HepG2 (cell line): Measurements from ENCODE around the gene ATP10D. TPM values are rescaled to one million over a fixed set of nuclear protein-coding genes. Genes with fewer than 3 reads are reported as not detected.
A peak's percentile ranks its signal among the peaks of the same experiment; 100 is the strongest.

Experiments used
- ATAC-seq: fragments of 200-7000 bp; cut with Tn5 transposase; 3 replicates; pipeline ENCODE4 v1.9.1; 2020; ENCODE audit warnings: mild to moderate bottlenecking, moderate library complexity
- BruUV-seq: library from RNA; stranded (reverse); fragments of 400-500 nt; replicated peaks from 2 replicates; lab custom pipeline; 2021; lab: Mats Ljungman, UMichigan
- CTCF ChIA-PET: fragments of 300-600 bp; formaldehyde crosslinking; extraction: SDS; loops from one replicate; lab custom pipeline; 2021; ENCODE audit warnings: low total read pairs, inconsistent platforms, low intra/inter-chr PET ratio; lab: Yijun Ruan, JAX
- POLR2A ChIA-PET: fragments of 350-600 bp; sonication (Branson Sonifier 250); formaldehyde crosslinking; loops from one replicate; lab custom pipeline; 2020; ENCODE audit warnings: antibody characterized with exemption, inconsistent platforms; lab: Yijun Ruan, JAX
- DNase-seq: peaks from one replicate; pipeline ENCODE4 v3.0.0-alpha.2; 2015; ENCODE audit warnings: low spot score
- FAIRE-seq: peaks from 3 replicates; lab custom pipeline; 2011; peaks lifted over from hg19 to GRCh38; lab: Jason Lieb, UNC
- H2AFZ ChIP-seq: one replicate; pipeline ENCODE4 v1.6.1; 2011; ENCODE audit warnings: low read length, inconsistent platforms
- H3K27ac ChIP-seq: fragments of 300-600 bp; 3 replicates; pipeline ENCODE4 v1.8.0; 2011; ENCODE audit warnings: mixed run types, mild to moderate bottlenecking, mixed read lengths, low read length, inconsistent platforms; ENCODE audit not compliant: insufficient read depth; ENCODE audit errors: extremely low read length
- H3K27me3 ChIP-seq, 2 experiments: fragments of 200-600 bp in 1 of 2; 2 replicates in 1 of 2; 3 replicates in 1 of 2; pipeline versions ENCODE4 v1.6.0 to v1.8.0; 2011; ENCODE audit warnings: low read length in 2 of 2, mild to moderate bottlenecking in 2 of 2, moderate library complexity in 2 of 2, inconsistent platforms in 1 of 2; ENCODE audit not compliant: insufficient read depth in 2 of 2, control insufficient read depth in 1 of 2
- H3K36me3 ChIP-seq, 2 experiments: fragments of 200-600 bp in 1 of 2; replicated peaks in 1 of 2; 2 replicates in 1 of 2; 3 replicates in 1 of 2; pipeline versions ENCODE4 v1.5.1 to v1.8.0; 2011; ENCODE audit warnings: low read length in 2 of 2, inconsistent platforms in 1 of 2; ENCODE audit not compliant: insufficient read depth in 2 of 2, control insufficient read depth in 1 of 2
- H3K4me1 ChIP-seq: 2 replicates; pipeline ENCODE4 v1.5.1; 2012; ENCODE audit warnings: low read length, inconsistent platforms; ENCODE audit not compliant: insufficient read depth
- H3K4me2 ChIP-seq: 2 replicates; pipeline ENCODE4 v1.6.0; 2011; ENCODE audit warnings: low read depth, low read length, inconsistent platforms
- H3K4me3 ChIP-seq, 3 experiments: fragments of 200-600 bp in 1 of 3; sonication (generic), shearing (Covaris generic) in 1 of 3; replicated peaks in 1 of 3; 2 replicates each; pipeline ENCODE4 v1.5.1; 2011 to 2016; ENCODE audit warnings: low read length in 3 of 3, inconsistent platforms in 2 of 3, low read depth in 2 of 3, mild to moderate bottlenecking in 2 of 3, control low read depth in 1 of 3, mixed read lengths in 1 of 3; ENCODE audit not compliant: insufficient read depth in 1 of 3
- H3K79me2 ChIP-seq: one replicate; pipeline ENCODE4 v1.6.1; 2011; ENCODE audit warnings: low read length, inconsistent platforms; ENCODE audit not compliant: insufficient read depth
- H3K9ac ChIP-seq: 2 replicates; pipeline ENCODE4 v1.6.0; 2011; ENCODE audit warnings: mild to moderate bottlenecking, low read depth, low read length, inconsistent platforms; ENCODE audit not compliant: insufficient read depth
- H3K9me3 ChIP-seq: 2 replicates; pipeline ENCODE4 v1.5.1; 2012; ENCODE audit warnings: mild to moderate bottlenecking, low read length
- H4K20me1 ChIP-seq: 2 replicates; pipeline ENCODE4 v1.6.0; 2011; ENCODE audit warnings: inconsistent platforms, mild to moderate bottlenecking, low read length, moderate library complexity; ENCODE audit not compliant: insufficient read depth
- ATF7 ChIP-seq, 2 experiments: fragments of 450-650 bp in 1 of 2; sonication (generic) in 1 of 2; formaldehyde crosslinking in 1 of 2; IDR thresholded peaks; 2 replicates each; pipeline versions ENCODE4 v1.4.0 to v1.6.1; 2016 to 2020; ENCODE audit warnings: antibody characterized with exemption in 1 of 2, mild to moderate bottlenecking in 1 of 2, missing genetic modification reagents in 1 of 2
- CREB1 ChIP-seq, 2 experiments: fragments of 450-650 bp in 1 of 2; IDR thresholded peaks; 2 replicates each; pipeline ENCODE4 v1.6.1; 2016 to 2017; ENCODE audit warnings: control low read depth in 1 of 2, mild to moderate bottlenecking in 1 of 2, missing compliant biosample characterization in 1 of 2, missing genetic modification characterization in 1 of 2
- EHMT2 ChIP-seq: fragments of 200-600 bp; sonication (generic); IDR thresholded peaks from 2 replicates; pipeline ENCODE4 v1.7.0; 2017; ENCODE audit warnings: antibody characterized with exemption, low read depth, low read length, borderline replicate concordance
- GZF1 ChIP-seq: sonication (generic); formaldehyde crosslinking; IDR thresholded peaks from 2 replicates; pipeline ENCODE4 v1.5.1; 2020; ENCODE audit warnings: mild to moderate bottlenecking, missing genetic modification reagents
- HNRNPH1 ChIP-seq: fragments of 200-400 bp; formaldehyde crosslinking; optimal IDR thresholded peaks from 2 replicates; pipeline ENCODE3; 2017; ENCODE audit warnings: mild to moderate bottlenecking, low read depth, low read length
- KDM2A ChIP-seq: sonication (generic); formaldehyde crosslinking; IDR thresholded peaks from 2 replicates; pipeline ENCODE4 v1.4.0; 2020; ENCODE audit warnings: low read depth, missing genetic modification reagents, borderline replicate concordance
- MBD4 ChIP-seq: IDR thresholded peaks from 2 replicates; pipeline ENCODE4 v1.6.1; 2012; ENCODE audit warnings: low read length, inconsistent platforms, borderline replicate concordance
- MTF2 ChIP-seq: sonication (generic); formaldehyde crosslinking; IDR thresholded peaks from 2 replicates; pipeline ENCODE4 v1.5.0; 2020; ENCODE audit warnings: missing genetic modification reagents, borderline replicate concordance
- NFKB2 ChIP-seq: sonication (generic); formaldehyde crosslinking; IDR thresholded peaks from 2 replicates; pipeline ENCODE4 v1.4.0; 2020; ENCODE audit warnings: missing genetic modification reagents, borderline replicate concordance
- NR1H2 ChIP-seq: sonication (generic); formaldehyde crosslinking; IDR thresholded peaks from 2 replicates; pipeline ENCODE4 v1.8.1; 2022; ENCODE audit warnings: low read depth, missing genetic modification reagents, borderline replicate concordance
- U2AF2 ChIP-seq: fragments of 200-400 bp; formaldehyde crosslinking; IDR thresholded peaks from 2 replicates; pipeline ENCODE4 v1.6.1; 2017; ENCODE audit warnings: low read depth, mild to moderate bottlenecking, low read length
- ZMYM4 ChIP-seq: sonication (generic); formaldehyde crosslinking; IDR thresholded peaks from 2 replicates; pipeline ENCODE4 v1.8.1; 2023; ENCODE audit warnings: mild to moderate bottlenecking, missing genetic modification reagents
- ZNF331 ChIP-seq: sonication (generic); formaldehyde crosslinking; IDR thresholded peaks from 2 replicates; pipeline ENCODE4 v1.4.0; 2020; ENCODE audit warnings: missing genetic modification reagents
- ZNF557 ChIP-seq: sonication (generic); formaldehyde crosslinking; IDR thresholded peaks from 2 replicates; pipeline ENCODE4 v1.4.0; 2020; ENCODE audit warnings: missing genetic modification reagents
- ZNF724P ChIP-seq: sonication (generic); formaldehyde crosslinking; IDR thresholded peaks from 2 replicates; pipeline ENCODE4 v1.8.0; 2022; ENCODE audit warnings: missing genetic modification reagents, borderline replicate concordance
- ZSCAN9 ChIP-seq: IDR thresholded peaks from 2 replicates; pipeline ENCODE4 v1.6.1; 2016; ENCODE audit warnings: borderline replicate concordance
- WGBS: methylation state at CpG from one replicate; pipeline ENCODE4 v1.1.6; 2017; ENCODE audit warnings: low lambda C conversion rate; 5-methylcytosine and 5-hydroxymethylcytosine counted together
- in situ Hi-C: cut with HindIII; loops from 2 replicates; pipeline ENCODE4 v1.10.0; 2017; ENCODE audit warnings: low pct_unique_long_range_greater_than_20kb; ENCODE audit not compliant: extremely low pct_ligation_motif_present
- intact Hi-C: fragments of 100-400 bp; cut with micrococcal nuclease; formaldehyde crosslinking; loops from one replicate; pipeline ENCODE4 v1.10.0; 2022; ENCODE audit not compliant: unreplicated experiment
- polyA plus RNA-seq, 8 experiments: library from polyadenylated mRNA; depleted of rRNA in 3 of 8; stranded (reverse) in 7 of 8; unstranded in 1 of 8; fragments of >200 nt; fragmentation: Illumina TruSeq in 4 of 8; extraction: Trizol in 4 of 8; gene quantifications; 2 replicates each; pipeline versions ENCODE4 v1.2.1 to v1.2.3, GENCODE V29; 2011 to 2016; ENCODE audit warnings: low read depth in 4 of 8, missing spikeins in 1 of 8, mixed read lengths in 1 of 8; ENCODE audit not compliant: insufficient read depth in 1 of 8
- total RNA-seq, 5 experiments: library from RNA; depleted of rRNA; stranded (reverse); fragments of >200 nt; fragmentation: Illumina TruSeq; extraction: Trizol; gene quantifications; 2 replicates each; pipeline ENCODE4 v1.2.3, GENCODE V29; 2016; ENCODE audit warnings: low read depth in 1 of 5
- TF ChIP-seq, protein P1 (sequence below): sonication (generic); formaldehyde crosslinking; IDR thresholded peaks from 2 replicates; pipeline ENCODE4 v1.4.0; 2020; ENCODE audit warnings: missing genetic modification reagents; ENCODE audit errors: not compliant biosample characterization
- TF ChIP-seq, protein P2 (sequence below): sonication (generic); formaldehyde crosslinking; IDR thresholded peaks from 2 replicates; pipeline ENCODE4 v1.8.1; 2022; ENCODE audit warnings: low read depth, mild to moderate bottlenecking, missing genetic modification reagents
- TF ChIP-seq, protein P3 (sequence below): sonication (generic); formaldehyde crosslinking; IDR thresholded peaks from 2 replicates; pipeline ENCODE4 v1.4.0; 2020; ENCODE audit warnings: missing genetic modification reagents, mild to moderate bottlenecking, borderline replicate concordance

The ATP10D gene
- total and polyA plus RNA-seq, 2 of the 13 experiments (the other 11 are each of a cell fraction or from before 2014, with no cell fraction given), result 2.2 to 9.8 TPM

DNA sequence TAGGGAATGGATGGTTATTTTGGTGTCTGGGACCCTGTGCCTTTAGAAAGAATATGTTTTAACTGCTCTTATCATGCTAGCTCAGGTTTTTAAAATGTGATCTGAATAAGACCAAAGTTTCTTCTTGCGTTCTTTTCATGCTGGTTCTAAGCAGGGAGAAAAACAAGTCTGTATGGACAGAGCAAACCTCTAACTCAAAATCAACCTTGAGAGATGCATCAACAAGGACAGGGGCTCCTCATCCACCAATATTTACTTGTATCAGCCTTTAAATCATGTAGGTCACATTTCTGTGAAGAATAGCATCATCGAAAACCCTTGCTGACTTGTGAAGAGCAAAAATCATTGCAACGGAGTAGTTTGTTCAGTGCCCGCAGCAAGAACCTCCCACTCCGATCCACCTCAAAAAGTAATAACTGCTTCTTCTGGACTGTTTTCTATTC, 1.2 kb downstream of the ATP10D start:
- peaks cover 0 to 3% of the 10 kb centered on the region in 2 experiments; a peak in 1 of 5 replicates for H3K27me3 ChIP-seq
- H3K27ac ChIP-seq, result no peak overlapping the region
- peak overlapping the region; percentile 55 to 74 (median 66); a peak in 5 of 6 replicates for H3K4me3 ChIP-seq
- H3K79me2 ChIP-seq, result no peaks in the 10 kb centered on the region
- H3K36me3 ChIP-seq, result no peaks in the 10 kb centered on the region
- H3K9ac ChIP-seq, result peak overlapping the region; percentile 36; the same call in 1 of the 2 replicates
- intact Hi-C loops, result no loop called here
- H3K4me1 ChIP-seq, result peaks cover 20% of the 10 kb centered on the region
- DNase-seq (no peak), FAIRE-seq (no peak), ATAC-seq (no peak)
- in situ Hi-C loops, result no loop called here
- no peaks in the 10 kb centered on the region for H3K9me3 ChIP-seq
- BruUV-seq, result no TSS peak
- H2AFZ ChIP-seq, result peak overlapping the region; percentile 10
- ChIA-PET CTCF (no interaction called here), POLR2A (no interaction called here)
- no peaks in the 10 kb centered on the region for H4K20me1 ChIP-seq
- H3K4me2 ChIP-seq, result peak overlapping the region; percentile 89
- 3% methylated on average over 5 of the region's 5 CpGs for WGBS
- TF ChIP-seq KDM2A (CRISPR knock-in tag) (no peak), ZSCAN9 (CRISPR knock-in tag) (no peak), ATF7 (IDR thresholded peaks at IDR 0.05) (no peak), ATF7 (CRISPR knock-in tag; IDR thresholded peaks at IDR 0.05) (no peak), EHMT2 (no peak), MTF2 (no peak), U2AF2 (no peak), HNRNPH1 (no peak), ZMYM4 (no peak), ZNF331 (no peak), ZNF724P (CRISPR knock-in tag) (no peak), CREB1 (IDR thresholded peaks at IDR 0.05) (no peak), CREB1 (CRISPR knock-in tag; IDR thresholded peaks at IDR 0.05) (no peak), NR1H2 (CRISPR knock-in tag) (no peak), MBD4 (no peak), ZNF557 (CRISPR knock-in tag) (no peak), NFKB2 (no peak), GZF1 (CRISPR knock-in tag) (no peak)
- TF ChIP-seq, protein P1, sequence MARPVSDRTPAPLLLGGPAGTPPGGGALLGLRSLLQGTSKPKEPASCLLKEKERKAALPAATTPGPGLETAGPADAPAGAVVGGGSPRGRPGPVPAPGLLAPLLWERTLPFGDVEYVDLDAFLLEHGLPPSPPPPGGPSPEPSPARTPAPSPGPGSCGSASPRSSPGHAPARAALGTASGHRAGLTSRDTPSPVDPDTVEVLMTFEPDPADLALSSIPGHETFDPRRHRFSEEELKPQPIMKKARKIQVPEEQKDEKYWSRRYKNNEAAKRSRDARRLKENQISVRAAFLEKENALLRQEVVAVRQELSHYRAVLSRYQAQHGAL (CRISPR knock-in tag), result no peak
- TF ChIP-seq, protein P2, sequence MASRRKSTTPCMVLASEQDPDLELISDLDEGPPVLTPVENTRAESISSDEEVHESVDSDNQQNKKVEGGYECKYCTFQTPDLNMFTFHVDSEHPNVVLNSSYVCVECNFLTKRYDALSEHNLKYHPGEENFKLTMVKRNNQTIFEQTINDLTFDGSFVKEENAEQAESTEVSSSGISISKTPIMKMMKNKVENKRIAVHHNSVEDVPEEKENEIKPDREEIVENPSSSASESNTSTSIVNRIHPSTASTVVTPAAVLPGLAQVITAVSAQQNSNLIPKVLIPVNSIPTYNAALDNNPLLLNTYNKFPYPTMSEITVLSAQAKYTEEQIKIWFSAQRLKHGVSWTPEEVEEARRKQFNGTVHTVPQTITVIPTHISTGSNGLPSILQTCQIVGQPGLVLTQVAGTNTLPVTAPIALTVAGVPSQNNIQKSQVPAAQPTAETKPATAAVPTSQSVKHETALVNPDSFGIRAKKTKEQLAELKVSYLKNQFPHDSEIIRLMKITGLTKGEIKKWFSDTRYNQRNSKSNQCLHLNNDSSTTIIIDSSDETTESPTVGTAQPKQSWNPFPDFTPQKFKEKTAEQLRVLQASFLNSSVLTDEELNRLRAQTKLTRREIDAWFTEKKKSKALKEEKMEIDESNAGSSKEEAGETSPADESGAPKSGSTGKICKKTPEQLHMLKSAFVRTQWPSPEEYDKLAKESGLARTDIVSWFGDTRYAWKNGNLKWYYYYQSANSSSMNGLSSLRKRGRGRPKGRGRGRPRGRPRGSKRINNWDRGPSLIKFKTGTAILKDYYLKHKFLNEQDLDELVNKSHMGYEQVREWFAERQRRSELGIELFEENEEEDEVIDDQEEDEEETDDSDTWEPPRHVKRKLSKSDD, result no peak
- TF ChIP-seq, protein P3, sequence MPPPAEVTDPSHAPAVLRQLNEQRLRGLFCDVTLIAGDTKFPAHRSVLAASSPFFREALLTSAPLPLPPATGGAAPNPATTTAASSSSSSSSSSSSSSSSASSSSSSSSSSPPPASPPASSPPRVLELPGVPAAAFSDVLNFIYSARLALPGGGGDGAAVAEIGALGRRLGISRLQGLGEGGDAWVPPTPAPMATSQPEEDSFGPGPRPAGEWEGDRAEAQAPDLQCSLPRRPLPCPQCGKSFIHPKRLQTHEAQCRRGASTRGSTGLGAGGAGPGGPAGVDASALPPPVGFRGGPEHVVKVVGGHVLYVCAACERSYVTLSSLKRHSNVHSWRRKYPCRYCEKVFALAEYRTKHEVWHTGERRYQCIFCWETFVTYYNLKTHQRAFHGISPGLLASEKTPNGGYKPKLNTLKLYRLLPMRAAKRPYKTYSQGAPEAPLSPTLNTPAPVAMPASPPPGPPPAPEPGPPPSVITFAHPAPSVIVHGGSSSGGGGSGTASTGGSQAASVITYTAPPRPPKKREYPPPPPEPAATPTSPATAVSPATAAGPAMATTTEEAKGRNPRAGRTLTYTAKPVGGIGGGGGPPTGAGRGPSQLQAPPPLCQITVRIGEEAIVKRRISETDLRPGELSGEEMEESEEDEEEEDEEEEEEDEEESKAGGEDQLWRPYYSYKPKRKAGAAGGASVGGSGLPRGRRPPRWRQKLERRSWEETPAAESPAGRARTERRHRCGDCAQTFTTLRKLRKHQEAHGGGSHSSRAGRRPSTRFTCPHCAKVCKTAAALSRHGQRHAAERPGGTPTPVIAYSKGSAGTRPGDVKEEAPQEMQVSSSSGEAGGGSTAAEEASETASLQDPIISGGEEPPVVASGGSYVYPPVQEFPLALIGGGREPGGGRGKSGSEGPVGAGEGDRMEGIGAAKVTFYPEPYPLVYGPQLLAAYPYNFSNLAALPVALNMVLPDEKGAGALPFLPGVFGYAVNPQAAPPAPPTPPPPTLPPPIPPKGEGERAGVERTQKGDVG (CRISPR knock-in tag), result no peak
